ENCODE results near the gene CCND1. TPM values are rescaled to one million over a fixed set of nuclear protein-coding genes. Genes with fewer than 3 reads are reported as not detected.

CCND1 gene
- total RNA-seq, 4 donors from 2014 or later, result 108 to 259 (median 168) TPM

DNA sequence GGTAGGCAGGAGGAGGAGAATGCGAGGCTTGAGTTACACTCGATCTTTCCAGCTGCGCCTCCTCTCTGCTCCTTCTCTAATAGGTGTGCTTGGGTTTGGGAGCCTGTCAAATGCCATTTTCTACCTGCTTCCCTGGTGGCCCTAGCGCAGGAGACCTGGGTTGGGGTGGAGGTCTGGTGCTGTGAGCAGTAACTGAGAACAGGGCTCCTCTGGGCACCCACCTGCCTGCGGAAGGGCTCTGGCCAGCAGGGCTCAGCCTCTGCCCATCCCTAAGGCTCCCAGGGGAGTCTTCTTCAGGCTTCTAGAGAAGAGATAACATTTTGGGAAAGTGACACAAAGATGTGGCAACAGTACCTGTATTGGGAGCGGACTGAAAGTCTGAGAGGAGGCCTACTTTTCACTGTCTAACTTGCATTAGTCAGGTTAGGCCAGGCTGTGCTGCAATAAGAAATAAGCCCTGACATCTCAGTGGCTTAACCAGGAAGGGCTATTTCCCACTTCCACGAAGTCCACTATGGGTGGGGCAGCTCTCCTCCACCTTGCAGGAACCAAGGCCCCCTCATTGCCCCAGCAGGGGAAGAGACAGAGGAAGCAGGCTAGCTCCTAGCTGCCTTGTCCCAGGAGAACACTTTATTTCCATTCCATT, 41.8 kb downstream of the CCND1 start:
- peaks cover 0 to 6% of the 10 kb centered on the region in 2 donors for H3K27me3 ChIP-seq
- no peak overlapping the region for H3K27ac ChIP-seq
- H3K4me3 ChIP-seq, result no peak overlapping the region
- peaks cover 0 to 8% (median 3%) of the 10 kb centered on the region in 4 donors for H3K4me1 ChIP-seq
- no peaks in the 10 kb centered on the region for H3K9me3 ChIP-seq
- no peak for DNase-seq (ENCODE audit: low spot score in 2 of 2)
- no peaks in the 10 kb centered on the region for H3K36me3 ChIP-seq
- TF ChIP-seq, protein P1, sequence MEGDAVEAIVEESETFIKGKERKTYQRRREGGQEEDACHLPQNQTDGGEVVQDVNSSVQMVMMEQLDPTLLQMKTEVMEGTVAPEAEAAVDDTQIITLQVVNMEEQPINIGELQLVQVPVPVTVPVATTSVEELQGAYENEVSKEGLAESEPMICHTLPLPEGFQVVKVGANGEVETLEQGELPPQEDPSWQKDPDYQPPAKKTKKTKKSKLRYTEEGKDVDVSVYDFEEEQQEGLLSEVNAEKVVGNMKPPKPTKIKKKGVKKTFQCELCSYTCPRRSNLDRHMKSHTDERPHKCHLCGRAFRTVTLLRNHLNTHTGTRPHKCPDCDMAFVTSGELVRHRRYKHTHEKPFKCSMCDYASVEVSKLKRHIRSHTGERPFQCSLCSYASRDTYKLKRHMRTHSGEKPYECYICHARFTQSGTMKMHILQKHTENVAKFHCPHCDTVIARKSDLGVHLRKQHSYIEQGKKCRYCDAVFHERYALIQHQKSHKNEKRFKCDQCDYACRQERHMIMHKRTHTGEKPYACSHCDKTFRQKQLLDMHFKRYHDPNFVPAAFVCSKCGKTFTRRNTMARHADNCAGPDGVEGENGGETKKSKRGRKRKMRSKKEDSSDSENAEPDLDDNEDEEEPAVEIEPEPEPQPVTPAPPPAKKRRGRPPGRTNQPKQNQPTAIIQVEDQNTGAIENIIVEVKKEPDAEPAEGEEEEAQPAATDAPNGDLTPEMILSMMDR (IDR thresholded peaks at IDR 0.05), result no peak
- TF ChIP-seq EP300 (IDR thresholded peaks at IDR 0.05), result no peak
- TF ChIP-seq POLR2A (IDR thresholded peaks at IDR 0.05), result no peak
- 84 to 89% methylated on average over 7 of the region's 7 CpGs for WGBS, 2 donors

DNA sequence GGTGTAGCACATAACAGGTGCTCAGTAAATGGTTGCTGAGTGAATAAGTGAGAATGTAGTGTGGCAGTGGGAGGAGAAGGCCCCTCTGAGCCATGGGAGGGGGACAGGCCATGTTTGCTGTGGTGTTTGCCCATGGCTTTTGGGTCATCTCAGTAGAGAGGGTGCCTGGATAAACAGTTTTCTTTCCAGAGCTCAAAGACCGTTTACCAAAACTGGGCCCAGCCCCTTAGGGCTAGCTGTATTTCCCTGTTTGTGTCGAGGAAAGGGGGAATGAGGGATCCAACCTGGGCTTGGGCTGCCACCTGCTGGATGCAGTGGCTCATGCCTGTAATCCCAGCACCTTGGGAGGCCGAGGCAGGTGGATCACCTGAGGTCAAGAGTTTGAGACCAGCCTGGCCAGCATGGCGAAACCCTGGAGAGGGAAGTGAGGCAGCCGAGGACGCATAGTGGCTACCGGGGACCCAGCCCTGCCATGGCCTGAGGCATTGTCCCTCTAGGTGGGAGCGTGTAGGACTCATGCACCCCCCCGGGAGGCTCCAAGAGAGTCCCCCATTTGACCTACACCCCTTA, 42.9 kb downstream of the CCND1 start:
- 56 to 74% methylated on average over 9 of the region's 9 CpGs for WGBS, 2 donors

DNA sequence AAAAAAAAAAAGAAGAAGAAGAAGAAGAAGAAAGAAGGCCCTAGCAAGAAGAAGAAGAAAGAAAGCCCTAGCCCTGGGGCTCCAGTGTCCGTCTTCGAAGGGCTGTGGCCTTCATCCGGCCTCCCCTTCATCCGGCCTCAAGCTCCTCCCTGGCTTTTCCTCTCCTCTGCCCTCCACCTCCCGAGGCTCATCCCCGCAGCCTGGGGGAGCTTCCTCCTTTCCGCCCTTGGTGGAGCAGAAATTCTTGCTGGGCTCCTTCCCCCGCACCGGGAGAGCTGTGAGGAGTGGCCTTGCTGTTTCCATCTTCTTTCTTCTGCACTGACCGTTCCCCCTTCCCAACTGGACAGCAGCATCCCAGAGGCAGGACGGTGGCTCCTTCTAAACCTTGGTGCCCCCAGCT, 43.7 kb downstream of the CCND1 start:
- TF ChIP-seq POLR2A (IDR thresholded peaks at IDR 0.05), result no peak
- H3K4me1 ChIP-seq, result peaks cover 0 to 8% (median 3%) of the 10 kb centered on the region in 4 donors
- H3K9me3 ChIP-seq, result no peaks in the 10 kb centered on the region
- H3K27ac ChIP-seq, result no peak overlapping the region
- DNase-seq (ENCODE audit: low spot score in 2 of 2), result no peak
- peaks cover 0 to 6% of the 10 kb centered on the region in 2 donors for H3K27me3 ChIP-seq
- no peak overlapping the region for H3K4me3 ChIP-seq
- H3K36me3 ChIP-seq, result no peaks in the 10 kb centered on the region
- WGBS, 2 donors, result 68 to 71% methylated on average over 11 of the region's 11 CpGs

More for the DNA sequence above, 42.9 kb downstream of the CCND1 start:
- no peaks in the 10 kb centered on the region for H3K36me3 ChIP-seq
- H3K27ac ChIP-seq, result no peak overlapping the region
- H3K4me3 ChIP-seq, result no peak overlapping the region
- no peak for DNase-seq (ENCODE audit: low spot score in 2 of 2)
- peaks cover 0 to 6% of the 10 kb centered on the region in 2 donors for H3K27me3 ChIP-seq
- no peaks in the 10 kb centered on the region for H3K9me3 ChIP-seq
- TF ChIP-seq EP300 (IDR thresholded peaks at IDR 0.05) (no peak), POLR2A (IDR thresholded peaks at IDR 0.05) (no peak)
- TF ChIP-seq, protein P1 (IDR thresholded peaks at IDR 0.05), result no peak
- H3K4me1 ChIP-seq, result peaks cover 0 to 8% (median 3%) of the 10 kb centered on the region in 4 donors

DNA sequence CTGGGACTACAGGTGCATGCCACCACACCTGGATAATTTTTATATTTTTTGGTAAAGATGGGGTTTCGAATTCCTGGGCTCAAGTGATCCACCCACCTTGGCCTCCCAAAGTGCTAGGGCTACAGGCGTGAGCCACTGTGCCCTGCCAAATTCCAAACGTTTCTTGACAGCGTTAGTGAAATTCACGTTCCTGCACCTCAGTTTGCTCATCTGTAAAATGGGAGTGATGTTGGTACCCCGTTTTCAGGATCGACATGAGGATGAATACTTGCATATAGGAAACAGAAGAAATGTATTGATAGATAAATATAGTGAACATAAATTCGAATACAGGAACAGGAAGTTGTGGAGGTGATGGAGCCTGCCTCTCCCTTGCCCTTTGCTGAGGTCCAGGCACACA, 44.4 kb downstream of the CCND1 start:
- H3K27me3 ChIP-seq, result peaks cover 0 to 6% of the 10 kb centered on the region in 2 donors
- H3K4me3 ChIP-seq, result no peak overlapping the region
- no peak overlapping the region for H3K27ac ChIP-seq
- WGBS, 2 donors, result 63 to 71% methylated on average over 8 of the region's 8 CpGs
- H3K9me3 ChIP-seq, result no peaks in the 10 kb centered on the region
- H3K36me3 ChIP-seq, result no peaks in the 10 kb centered on the region
- TF ChIP-seq POLR2A (IDR thresholded peaks at IDR 0.05), result no peak
- no peak for TF ChIP-seq EP300 (IDR thresholded peaks at IDR 0.05)
- TF ChIP-seq, protein P1 (IDR thresholded peaks at IDR 0.05), result no peak
- peaks cover 0 to 8% (median 3%) of the 10 kb centered on the region in 4 donors for H3K4me1 ChIP-seq
- DNase-seq (ENCODE audit: low spot score in 2 of 2), result no peak

DNA sequence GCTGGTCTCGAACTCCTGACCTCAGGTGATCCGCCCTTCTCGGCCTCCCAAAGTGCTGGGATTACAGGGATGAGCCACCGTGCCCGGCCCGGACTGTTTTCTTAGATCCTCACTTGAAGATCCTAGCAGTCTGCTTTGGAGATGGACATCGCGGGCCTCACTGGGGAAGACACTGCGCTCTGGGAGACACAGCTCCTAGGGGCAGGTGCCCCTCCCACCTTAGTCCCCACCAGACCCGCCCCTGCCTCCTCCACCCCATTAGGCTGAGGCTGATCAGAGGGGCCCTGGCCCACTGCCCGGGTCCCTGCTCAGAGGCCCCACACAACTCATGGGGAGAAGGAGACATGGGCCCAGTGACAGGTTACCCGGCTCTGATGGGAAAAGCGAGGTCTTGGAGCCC, 45.5 kb downstream of the CCND1 start:
- Histone ChIP-seq H3K27me3 (peaks cover 0 to 6% of the 10 kb centered on the region in 2 donors), H3K36me3 (no peaks in the 10 kb centered on the region), H3K4me1 (peaks cover 0 to 8% (median 3%) of the 10 kb centered on the region in 4 donors), H3K4me3 (no peak overlapping the region), H3K27ac (no peak overlapping the region), H3K9me3 (peaks cover 0 to 2% (median 0%) of the 10 kb centered on the region in 4 donors)
- WGBS, 2 donors, result 77 to 90% methylated on average over 5 to 13 of the region's 13 CpGs
- TF ChIP-seq POLR2A (IDR thresholded peaks at IDR 0.05) (no peak), EP300 (IDR thresholded peaks at IDR 0.05) (no peak)
- TF ChIP-seq, protein P1 (IDR thresholded peaks at IDR 0.05), result no peak
- DNase-seq (ENCODE audit: low spot score in 2 of 2), result no peak
